Hepatocyte (in vitro differentiated cells): ENCODE results near the gene CASTOR1. TPM values are rescaled to one million over a fixed set of nuclear protein-coding genes. Genes with fewer than 3 reads are reported as not detected.

Source experiments
- DNase-seq: peaks from one replicate; pipeline ENCODE4 v3.0.0-alpha.2; 2016; ENCODE audit warnings: low spot score
- H2AFZ ChIP-seq: fragments of 200-600 bp; sonication (generic); 2 replicates; pipeline ENCODE4 v1.6.0; 2016; ENCODE audit warnings: antibody characterized with exemption, mild to moderate bottlenecking
- H3K27ac ChIP-seq: fragments of 200-600 bp; sonication (generic); 2 replicates; pipeline ENCODE4 v1.5.1; 2016; ENCODE audit warnings: mild to moderate bottlenecking
- H3K27me3 ChIP-seq: fragments of 200-600 bp; sonication (generic); 2 replicates; pipeline ENCODE4 v1.6.1; 2016
- H3K36me3 ChIP-seq: fragments of 200-600 bp; sonication (generic); replicated peaks from 2 replicates; pipeline ENCODE4 v1.5.1; 2016; ENCODE audit warnings: low read depth; ENCODE audit not compliant: insufficient read depth
- H3K4me1 ChIP-seq: fragments of 200-600 bp; sonication (generic); 2 replicates; pipeline ENCODE4 v1.5.1; 2016; ENCODE audit warnings: mild to moderate bottlenecking, moderate library complexity; ENCODE audit not compliant: insufficient read depth
- H3K4me2 ChIP-seq: fragments of 200-600 bp; sonication (generic); 2 replicates; pipeline ENCODE4 v1.6.0; 2016
- H3K4me3 ChIP-seq: fragments of 200-600 bp; sonication (generic); 2 replicates; pipeline ENCODE4 v1.5.1; 2016; ENCODE audit warnings: mild to moderate bottlenecking
- H3K79me2 ChIP-seq: fragments of 200-600 bp; sonication (generic); 2 replicates; pipeline ENCODE4 v1.6.0; 2017; ENCODE audit warnings: mild to moderate bottlenecking
- H3K9me2 ChIP-seq: fragments of 200-600 bp; sonication (generic); replicated peaks from 2 replicates; pipeline ENCODE4 v1.6.0; 2017; ENCODE audit warnings: mild to moderate bottlenecking; ENCODE audit not compliant: insufficient read depth
- H3K9me3 ChIP-seq: fragments of 200-600 bp; sonication (generic); 2 replicates; pipeline ENCODE4 v1.5.1; 2016; ENCODE audit warnings: low read depth, mild to moderate bottlenecking
- H4K20me1 ChIP-seq: fragments of 200-600 bp; sonication (generic); 2 replicates; pipeline ENCODE4 v1.6.0; 2016; ENCODE audit warnings: mild to moderate bottlenecking; ENCODE audit not compliant: insufficient read depth, poor library complexity, severe bottlenecking
- CTCF ChIP-seq: fragments of 200-600 bp; sonication (generic); IDR thresholded peaks from 2 replicates; pipeline ENCODE4 v1.5.1; 2016; ENCODE audit warnings: antibody characterized with exemption, mild to moderate bottlenecking; ENCODE audit not compliant: poor library complexity
- EZH2 ChIP-seq: fragments of 200-600 bp; sonication (generic); IDR thresholded peaks from 2 replicates; pipeline ENCODE4 v1.6.1; 2016; ENCODE audit warnings: antibody characterized with exemption, mild to moderate bottlenecking, borderline replicate concordance
- EZH2phosphoT487 ChIP-seq: fragments of 200-600 bp; sonication (generic); IDR thresholded peaks from one replicate; pipeline ENCODE4 v1.6.1; 2018; ENCODE audit warnings: antibody characterized with exemption, mild to moderate bottlenecking, low read depth, moderate library complexity; ENCODE audit not compliant: unreplicated experiment, severe bottlenecking
- whole genome bisulfite sequencing: methylation state at CpG from one replicate; pipeline ENCODE4 v1.1.6; 2016; ENCODE audit warnings: low lambda C conversion rate; ENCODE audit errors: missing lambda C conversion rate; 5-methylcytosine and 5-hydroxymethylcytosine counted together
- polyA plus RNA-seq: library from polyadenylated mRNA; unstranded; fragments of >200 nt; fragmentation: Nextera tagmentation; extraction: Ambion mirVana; gene quantifications from 2 replicates; pipeline ENCODE4 v1.2.1, GENCODE V29; 2016
- total RNA-seq: library from RNA; depleted of rRNA; stranded (reverse); fragments of >200 nt; gene quantifications from 2 replicates; pipeline ENCODE4 v1.2.3, GENCODE V29; 2014

Gene CASTOR1
- total and polyA plus RNA-seq, 2 experiments from 2014 or later: 30.9 to 53.5 TPM

GRCh38 chr22:30292069-30292970, 3.0 kb upstream of the CASTOR1 start:
- no peaks in the 10 kb centered on the region for H3K9me2 ChIP-seq
- no peak overlapping the region for H3K27ac ChIP-seq
- H3K27me3 ChIP-seq: no peaks in the 10 kb centered on the region
- WGBS: 94% methylated on average over 18 of the region's 18 CpGs
- no peak for DNase-seq
- H3K4me3 ChIP-seq: no peak overlapping the region
- H3K4me2 ChIP-seq: no peak overlapping the region
- no peaks in the 10 kb centered on the region for H4K20me1 ChIP-seq
- peaks cover 10% of the 10 kb centered on the region for H3K4me1 ChIP-seq
- no peak overlapping the region for H2AFZ ChIP-seq
- no peaks in the 10 kb centered on the region for H3K9me3 ChIP-seq
- no peak for TF ChIP-seq EZH2phosphoT487
- no peak for TF ChIP-seq EZH2
- no peak for TF ChIP-seq CTCF
- no peaks in the 10 kb centered on the region for H3K79me2 ChIP-seq
- no peaks in the 10 kb centered on the region for H3K36me3 ChIP-seq

- H3K9me3 ChIP-seq: no peaks in the 10 kb centered on the region
- peak overlapping the region; percentile 97 for H3K4me2 ChIP-seq
- WGBS: 85% methylated on average over 13 of the region's 13 CpGs
- H3K36me3 ChIP-seq: no peaks in the 10 kb centered on the region
- TF ChIP-seq EZH2: no peak
- TF ChIP-seq CTCF: no peak
- no peak for TF ChIP-seq EZH2phosphoT487
- peak; percentile 79 for DNase-seq
- H3K4me1 ChIP-seq: peaks cover 10% of the 10 kb centered on the region
- H3K9me2 ChIP-seq: no peaks in the 10 kb centered on the region
- H3K27me3 ChIP-seq: no peaks in the 10 kb centered on the region
- H4K20me1 ChIP-seq: no peaks in the 10 kb centered on the region
- peak overlapping the region; percentile 79 for H3K27ac ChIP-seq
- no peak overlapping the region for H3K4me3 ChIP-seq
- no peak overlapping the region for H2AFZ ChIP-seq
- H3K79me2 ChIP-seq: no peaks in the 10 kb centered on the region
Observed at GRCh38 chr22:30291058-30291892, 2.0 kb upstream of the CASTOR1 start.

DNA sequence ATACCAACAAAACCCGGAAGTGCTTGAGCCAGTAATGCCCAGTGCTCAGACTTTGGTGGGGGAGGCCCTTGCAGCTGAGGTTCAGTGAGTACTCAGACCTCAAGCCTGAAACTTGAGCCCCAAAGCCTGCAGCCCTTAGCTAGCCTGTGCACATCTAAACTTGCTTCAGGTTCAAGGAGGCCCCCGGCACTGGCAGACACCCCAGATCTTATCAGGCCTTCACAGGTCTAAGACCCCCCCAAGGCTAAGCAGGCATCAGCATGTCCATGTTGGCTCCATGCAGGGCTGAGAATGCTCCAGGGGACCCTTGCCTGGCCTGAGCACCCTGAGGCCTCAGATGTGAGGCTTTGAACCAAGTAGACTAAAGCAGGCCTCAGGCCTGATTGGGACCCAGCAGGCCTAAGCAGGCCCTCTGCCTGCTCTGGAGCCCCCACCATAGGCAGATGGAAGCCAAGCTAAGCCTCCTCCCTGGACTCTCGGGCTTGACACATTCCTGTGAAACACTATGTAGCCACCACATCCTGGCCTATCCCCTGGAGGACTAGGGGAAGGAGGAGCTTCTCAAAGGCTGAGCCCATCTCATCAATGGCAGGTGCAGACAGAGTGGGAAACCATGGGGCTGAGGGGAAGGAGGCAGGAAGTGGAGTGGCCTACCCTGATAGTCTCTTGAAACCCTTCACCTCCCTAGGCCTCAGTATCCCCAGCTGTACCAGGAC, 1.2 kb upstream of the CASTOR1 start:
- DNase-seq: no peak
- WGBS: 65% methylated on average over 3 of the region's 3 CpGs
- Histone ChIP-seq H3K27ac (peak overlapping the region; percentile 79), H3K4me1 (peaks cover 10% of the 10 kb centered on the region), H3K9me3 (no peaks in the 10 kb centered on the region), H3K4me3 (no peak overlapping the region), H3K36me3 (no peaks in the 10 kb centered on the region), H2AFZ (no peak overlapping the region), H3K79me2 (no peaks in the 10 kb centered on the region), H3K27me3 (no peaks in the 10 kb centered on the region), H4K20me1 (no peaks in the 10 kb centered on the region), H3K9me2 (no peaks in the 10 kb centered on the region), H3K4me2 (peak overlapping the region; percentile 97)
- TF ChIP-seq CTCF (no peak), EZH2phosphoT487 (no peak), EZH2 (no peak)
